ENCODE measurements around the gene TDRD9.

The TDRD9 gene

GRCh38 chr14:104076743-104077142 is 148.5 kb downstream of the TDRD9 start:
- DNase-seq = no peak

DNA sequence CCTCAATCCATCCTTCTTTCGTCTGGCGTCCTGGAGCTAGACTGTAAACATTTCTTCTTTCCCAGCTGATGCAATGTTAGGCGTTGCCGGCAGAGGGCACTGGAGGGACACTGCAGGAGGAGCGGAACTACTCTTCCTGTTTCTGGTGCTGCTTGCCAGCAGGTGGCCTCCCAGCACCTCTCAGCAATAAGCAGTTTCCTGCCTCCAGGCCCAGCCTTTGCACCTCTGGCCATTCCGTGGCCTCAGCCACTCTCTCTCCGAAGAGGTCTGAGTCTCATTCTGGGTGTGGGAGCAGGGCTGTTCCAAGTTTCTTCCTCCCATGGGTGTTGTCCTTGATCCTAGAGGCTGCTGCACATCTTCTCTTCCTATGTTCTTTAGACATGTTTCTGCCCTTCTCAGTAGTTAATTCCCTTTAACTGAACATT is 149.8 kb downstream of the TDRD9 start:
- peak; percentile 64 for DNase-seq

GRCh38 chr14:104080376-104081260 is 152.4 kb downstream of the TDRD9 start:
- DNase-seq = no peak

- peak; percentile 15 for DNase-seq
These were observed 153.1 kb downstream of the TDRD9 start for GRCh38 chr14:104081261-104081835.

GRCh38 chr14:104081951-104082464 is 153.8 kb downstream of the TDRD9 start:
- no peak for DNase-seq

DNA sequence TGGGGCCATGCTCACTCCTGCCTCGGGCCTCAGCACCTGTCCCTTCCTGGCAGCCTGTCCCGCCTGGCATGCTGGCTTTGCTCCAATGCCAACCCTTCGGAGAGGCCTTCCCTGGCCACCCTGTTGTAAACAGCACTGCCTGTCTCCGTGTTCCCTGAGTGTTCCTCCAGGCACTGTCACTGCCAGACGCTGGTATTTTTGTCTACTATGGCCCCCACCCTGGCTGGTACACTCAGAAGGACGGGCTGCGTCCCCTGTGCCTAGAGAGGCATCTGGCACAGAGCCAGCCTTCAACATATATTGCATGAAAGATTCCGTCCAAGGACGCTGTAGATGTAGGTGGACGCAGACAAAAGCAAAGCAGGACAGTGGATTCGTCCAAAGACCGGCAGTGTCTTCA is 154.6 kb downstream of the TDRD9 start:
- DNase-seq = no peak

GRCh38 chr14:104084251-104085002 is 156.2 kb downstream of the TDRD9 start:
- DNase-seq = no peak

DNA sequence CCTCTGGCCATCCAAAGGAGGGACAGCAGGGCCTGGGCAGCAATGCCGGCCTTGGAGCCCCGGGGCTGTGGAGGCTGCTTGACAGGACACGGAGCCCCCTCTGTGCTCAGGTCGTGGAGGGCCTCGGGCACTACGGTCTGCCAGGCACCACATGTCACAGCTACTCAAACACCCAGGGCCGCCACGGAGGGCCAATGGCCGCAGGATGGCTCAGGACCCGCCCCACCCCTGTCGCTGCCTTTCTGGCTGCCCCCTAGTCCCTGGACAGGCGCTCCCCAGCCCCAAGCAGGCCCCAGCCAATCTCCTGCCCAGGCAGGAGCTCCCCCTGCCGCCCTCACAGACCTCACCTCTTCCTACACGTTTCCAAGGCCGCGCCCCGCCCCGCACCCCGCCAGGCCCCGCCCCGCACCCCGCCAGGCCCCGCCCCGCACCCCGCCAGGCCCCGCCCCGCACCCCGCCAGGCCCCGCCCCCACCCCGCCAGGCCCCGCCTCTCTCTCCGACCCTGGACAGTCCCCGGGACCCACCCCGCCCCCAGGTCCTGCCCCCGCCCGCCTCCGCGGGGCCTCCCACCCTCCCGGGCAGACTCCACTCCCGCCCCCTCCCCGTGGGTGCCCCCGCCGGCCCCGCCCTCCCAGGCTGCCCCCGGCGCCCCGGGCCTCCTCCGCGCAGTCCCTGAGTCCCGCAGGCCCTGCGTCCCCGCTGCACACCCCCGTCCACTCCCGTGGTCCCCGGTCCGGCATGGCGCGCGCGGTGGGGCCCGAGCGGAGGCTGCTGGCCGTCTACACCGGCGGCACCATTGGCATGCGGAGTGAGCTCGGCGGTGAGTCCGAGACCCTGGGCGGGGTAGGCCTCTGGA is 157.0 kb downstream of the TDRD9 start, which contains the start of gene ASPG:
TSS of gene ASPG (plus strand) at position 669 of the 857 bp plus-strand sequence. CDS start at position 740, 71 bp downstream.
- DNase-seq = no peak

GRCh38 chr14:104085889-104086201 is 157.6 kb downstream of the TDRD9 start:
- DNase-seq = no peak

- DNase-seq = no peak
These were observed 158.0 kb downstream of the TDRD9 start for GRCh38 chr14:104086210-104086660.

GRCh38 chr14:104086661-104087461 is 158.6 kb downstream of the TDRD9 start:
- no peak for DNase-seq

DNA sequence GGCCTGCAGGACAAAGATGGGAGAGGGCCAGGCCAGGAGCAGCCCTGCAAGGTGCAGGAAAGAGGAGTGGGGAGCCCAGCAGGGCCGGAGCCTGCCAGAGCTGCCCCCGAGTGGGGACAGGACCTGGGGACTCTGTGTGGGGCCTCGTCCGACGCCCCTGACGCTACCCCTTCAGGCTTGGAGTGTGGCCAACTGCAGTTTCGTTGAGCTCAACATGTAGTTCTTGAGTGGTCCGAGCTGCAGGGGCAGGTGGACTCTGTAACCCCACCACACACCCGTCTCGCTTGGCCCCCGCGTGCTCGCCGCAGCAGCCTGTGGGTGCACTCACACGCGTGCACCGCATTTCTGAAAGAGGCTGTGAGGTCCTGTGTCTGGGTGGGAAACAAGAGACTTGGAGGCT is 159.2 kb downstream of the TDRD9 start:
- no peak for DNase-seq

- no peak for DNase-seq
These were observed 160.0 kb downstream of the TDRD9 start for GRCh38 chr14:104087981-104088850.

DNA sequence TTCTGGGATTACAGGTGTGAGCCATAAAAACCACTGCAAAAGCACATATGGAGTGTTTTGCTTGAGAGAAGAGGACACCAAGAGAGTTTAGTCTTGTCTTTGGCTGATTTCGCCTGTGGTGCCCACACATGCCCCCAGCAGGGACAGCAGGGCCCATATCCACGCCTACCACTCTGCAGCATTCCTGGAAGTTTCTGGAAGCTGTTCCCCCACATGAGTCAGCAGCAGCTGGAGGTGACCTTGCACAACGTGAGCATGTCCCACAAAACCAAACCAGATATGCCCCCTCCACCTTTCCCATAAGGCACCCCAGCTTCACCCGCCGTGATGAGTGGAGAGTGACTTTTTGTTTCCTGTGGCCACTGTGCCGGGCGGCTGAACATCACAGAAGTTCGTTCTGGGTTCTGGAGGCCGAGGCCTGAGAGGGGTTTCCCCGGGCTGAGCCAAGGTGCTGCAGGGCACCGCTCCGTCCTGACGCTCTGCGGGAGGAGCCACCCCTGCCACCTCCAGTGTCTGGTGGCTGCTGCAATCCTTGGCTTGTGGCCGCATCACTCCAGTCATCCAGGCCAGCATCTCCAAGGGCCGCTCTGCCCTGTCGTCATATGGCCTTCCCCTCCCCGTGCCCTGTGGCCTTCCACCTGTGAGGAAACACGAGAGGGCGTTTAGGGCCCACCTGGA is 162.0 kb downstream of the TDRD9 start:
- no peak for DNase-seq

DNA sequence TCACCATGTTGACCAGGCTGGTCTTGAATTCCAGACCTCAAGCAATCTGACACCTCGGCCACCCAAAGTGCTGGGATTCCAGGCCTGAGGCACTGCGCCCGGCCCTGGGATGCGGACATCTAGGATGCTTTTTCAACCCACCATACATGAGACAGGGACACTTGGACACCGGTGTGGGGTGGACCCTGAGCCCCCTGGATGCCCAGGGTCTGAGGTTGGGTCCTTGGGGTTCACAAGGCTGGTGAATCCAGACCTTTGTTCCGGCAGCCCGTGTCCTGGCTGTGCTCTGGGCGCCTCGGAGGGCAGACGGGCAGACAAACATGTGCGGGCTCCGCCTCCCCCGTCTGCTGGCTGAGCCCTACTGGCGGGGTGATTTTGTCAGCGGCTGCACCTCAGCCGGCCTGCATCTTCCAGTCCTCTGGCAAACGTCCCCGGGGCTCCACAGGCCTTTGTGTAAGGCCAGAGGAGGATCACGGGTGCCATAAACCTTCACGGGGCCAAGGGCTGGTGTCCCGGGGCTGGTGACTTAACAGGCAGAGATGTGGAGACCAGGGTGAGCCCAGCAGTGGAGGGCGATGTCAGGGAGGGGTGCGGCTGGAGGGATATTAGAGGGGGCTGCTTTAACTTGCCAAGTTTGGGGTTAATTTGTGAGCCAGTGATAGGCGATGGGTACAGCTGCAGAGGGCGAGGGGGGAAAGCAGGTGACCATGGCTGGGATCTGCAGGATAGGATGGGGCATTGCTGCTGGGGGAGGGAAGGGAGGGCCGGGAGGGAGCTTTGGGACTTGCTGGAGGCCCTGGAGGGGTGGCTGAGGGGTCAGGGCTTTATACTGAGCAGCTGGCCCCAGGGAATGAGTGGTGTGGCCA is 163.0 kb downstream of the TDRD9 start:
- no peak for DNase-seq

DNA sequence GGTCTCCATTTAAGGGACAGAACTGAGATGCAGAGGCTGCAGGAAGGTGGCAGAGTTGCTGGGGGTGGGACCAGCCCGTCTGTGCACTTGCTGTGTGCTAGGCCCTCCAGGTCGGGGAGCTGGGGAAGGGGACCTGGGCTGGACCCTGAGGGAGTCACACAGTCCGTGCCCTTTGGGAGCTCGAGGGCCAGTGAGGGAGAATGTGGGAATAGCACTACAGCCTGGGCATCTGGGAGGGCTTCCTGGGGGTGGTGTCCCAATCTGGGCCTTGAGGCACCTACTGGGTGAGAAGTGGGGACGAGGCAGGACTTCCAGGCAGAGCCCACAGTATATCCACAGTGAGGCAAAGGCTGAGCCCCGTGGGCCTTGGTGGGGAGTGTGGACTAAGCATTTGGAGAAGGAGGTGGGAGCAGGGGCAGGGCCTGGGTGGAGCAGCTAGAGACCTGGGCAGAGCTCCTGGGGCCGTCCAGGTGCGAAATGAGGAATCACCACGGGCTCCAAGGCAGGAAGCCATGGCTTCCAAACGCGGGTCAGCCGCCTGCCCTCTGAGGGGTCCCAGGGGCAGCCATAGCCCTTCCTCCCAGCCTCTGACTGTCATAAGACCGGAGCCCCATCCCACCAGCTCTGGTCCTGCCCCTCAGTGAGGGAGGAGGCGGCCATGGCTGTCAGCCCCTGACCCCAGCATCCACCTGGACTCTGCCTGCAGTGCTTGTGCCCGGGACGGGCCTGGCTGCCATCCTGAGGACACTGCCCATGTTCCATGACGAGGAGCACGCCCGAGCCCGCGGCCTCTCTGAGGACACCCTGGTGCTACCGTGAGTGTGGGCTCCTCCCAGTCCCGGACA is 163.9 kb downstream of the TDRD9 start:
- DNase-seq = no peak

- DNase-seq = no peak
These were observed 164.7 kb downstream of the TDRD9 start for GRCh38 chr14:104092931-104093365.
